HFFc6 (cell line): Measurements from ENCODE around the gene LHPP. TPM values are rescaled to one million over a fixed set of nuclear protein-coding genes. Genes with fewer than 3 reads are reported as not detected.

Experiments
- DNase-seq: peaks from one replicate; pipeline ENCODE4 v3.0.0-alpha.2; 2018
- H3K27ac Mint-ChIP-seq: 2 replicates; pipeline ENCODE4 v1.8.0; 2020; ENCODE audit warnings: mild to moderate bottlenecking, mixed read lengths
- H3K27me3 Mint-ChIP-seq: 2 replicates; pipeline ENCODE4 v1.8.0; 2021; ENCODE audit warnings: mild to moderate bottlenecking, moderate library complexity, mixed read lengths; ENCODE audit not compliant: insufficient read depth
- H3K36me3 Mint-ChIP-seq: 2 replicates; pipeline ENCODE4 v1.8.0; 2021; ENCODE audit warnings: low read depth, mixed read lengths
- H3K4me1 Mint-ChIP-seq: 2 replicates; pipeline ENCODE4 v1.8.0; 2020; ENCODE audit warnings: low read depth, mixed read lengths
- H3K4me3 Mint-ChIP-seq: 2 replicates; pipeline ENCODE4 v1.8.0; 2020; ENCODE audit warnings: mild to moderate bottlenecking, moderate library complexity, mixed read lengths
- H3K9me3 Mint-ChIP-seq: 2 replicates; pipeline ENCODE4 v1.8.0; 2020; ENCODE audit warnings: mild to moderate bottlenecking, mixed read lengths
- CTCF ChIP-seq: fragments of 200-600 bp; sonication (generic); IDR thresholded peaks from 2 replicates; pipeline ENCODE4 v1.5.0; 2021; ENCODE audit warnings: antibody characterized with exemption, mild to moderate bottlenecking
- total RNA-seq, 6 experiments: library from RNA; stranded (reverse); fragmentation: NEBNext Ultra II Directional; extraction: Animal tissue kit (Norgen Biotek cat#: 25700); gene quantifications; 2 replicates in 1 of 6; 3 replicates in 5 of 6; pipeline ENCODE4 v1.2.3, GENCODE V29; 2021

LHPP gene
- total RNA-seq, 6 experiments from 2014 or later, result 12.5 to 17.3 (median 14.0) TPM

GRCh38 chr10:124597846-124598165 lies 136.2 kb downstream of the LHPP start:
- Mint-ChIP-seq H3K9me3 (no peaks in the 10 kb centered on the region), H3K27me3 (peaks cover 16% of the 10 kb centered on the region), H3K36me3 (peaks cover 7% of the 10 kb centered on the region; the same call in 1 of the 2 replicates), H3K4me3 (no peak overlapping the region), H3K4me1 (no peaks in the 10 kb centered on the region), H3K27ac (no peak overlapping the region)
- TF ChIP-seq CTCF, result no peak
- DNase-seq, result no peak

GRCh38 chr10:124598196-124598595 lies 136.6 kb downstream of the LHPP start:
- H3K36me3 Mint-ChIP-seq, result peaks cover 7% of the 10 kb centered on the region; the same call in 1 of the 2 replicates
- no peak for DNase-seq
- no peak overlapping the region for H3K4me3 Mint-ChIP-seq
- no peaks in the 10 kb centered on the region for H3K4me1 Mint-ChIP-seq
- no peaks in the 10 kb centered on the region for H3K9me3 Mint-ChIP-seq
- no peak for TF ChIP-seq CTCF
- peaks cover 16% of the 10 kb centered on the region for H3K27me3 Mint-ChIP-seq
- no peak overlapping the region for H3K27ac Mint-ChIP-seq

- no peak overlapping the region for H3K27ac Mint-ChIP-seq
- DNase-seq, result no peak
- no peaks in the 10 kb centered on the region for H3K9me3 Mint-ChIP-seq
- H3K4me1 Mint-ChIP-seq, result no peaks in the 10 kb centered on the region
- no peak for TF ChIP-seq CTCF
- H3K36me3 Mint-ChIP-seq, result peaks cover 7% of the 10 kb centered on the region; the same call in 1 of the 2 replicates
- H3K4me3 Mint-ChIP-seq, result no peak overlapping the region
- peaks cover 16% of the 10 kb centered on the region for H3K27me3 Mint-ChIP-seq
Observed at GRCh38 chr10:124598773-124599587, 137.4 kb downstream of the LHPP start.

GRCh38 chr10:124599588-124600050 lies 138.0 kb downstream of the LHPP start:
- no peak for DNase-seq
- Mint-ChIP-seq H3K4me3 (no peak overlapping the region), H3K27ac (no peak overlapping the region), H3K9me3 (no peaks in the 10 kb centered on the region), H3K27me3 (peaks cover 17% of the 10 kb centered on the region), H3K36me3 (peaks cover 7% of the 10 kb centered on the region; the same call in 1 of the 2 replicates), H3K4me1 (no peaks in the 10 kb centered on the region)
- TF ChIP-seq CTCF, result no peak

GRCh38 chr10:124600051-124600880 lies 138.6 kb downstream of the LHPP start:
- peaks cover 7% of the 10 kb centered on the region; the same call in 1 of the 2 replicates for H3K36me3 Mint-ChIP-seq

More at GRCh38 chr10:124600051-124600880, 138.6 kb downstream of the LHPP start:
- Mint-ChIP-seq H3K4me1 (no peaks in the 10 kb centered on the region), H3K27ac (no peak overlapping the region), H3K9me3 (no peaks in the 10 kb centered on the region), H3K4me3 (no peak overlapping the region), H3K27me3 (peaks cover 19% of the 10 kb centered on the region)
- TF ChIP-seq CTCF, result no peak
- DNase-seq, result no peak
